Gastrocnemius medialis (tissue), 4 donors: Measurements from ENCODE around the gene MAN1B1. TPM values are rescaled to one million over a fixed set of nuclear protein-coding genes. Genes with fewer than 3 reads are reported as not detected.
A peak's percentile ranks its signal among the peaks of the same experiment; 100 is the strongest.

ENCODE experiments used
- ATAC-seq, 2 donors: fragments of 150-250 bp; one replicate each; pipeline ENCODE4 v1.9.1; 2016
- DNase-seq, 2 donors: peaks; one replicate each; pipeline ENCODE4 v3.0.0-alpha.2; 2019
- H3K27ac ChIP-seq, 4 donors: fragments of 200-600 bp; sonication (generic); 1 replicate in 1 of 4; 2 replicates in 3 of 4; pipeline ENCODE4 v1.5.1; 2016 to 2018; ENCODE audit warnings: mild to moderate bottlenecking in 2 of 4, moderate library complexity in 1 of 4
- H3K27me3 ChIP-seq, 3 donors: fragments of 200-600 bp; sonication (generic) in 2 of 3; 1 replicate in 1 of 3; 2 replicates in 2 of 3; pipeline versions ENCODE4 v1.5.1 to v1.6.0; 2016 to 2019; ENCODE audit warnings: mild to moderate bottlenecking in 1 of 3, moderate library complexity in 1 of 3
- H3K36me3 ChIP-seq, 2 donors: fragments of 200-600 bp; sonication (generic) in 1 of 2; one replicate each; pipeline ENCODE4 v1.5.1; 2017 to 2018
- H3K4me1 ChIP-seq, 2 donors: fragments of 200-600 bp; sonication (generic) in 1 of 2; one replicate each; pipeline ENCODE4 v1.5.1; 2016 to 2017; ENCODE audit warnings: mild to moderate bottlenecking in 2 of 2
- H3K4me3 ChIP-seq, 4 donors: fragments of 200-600 bp; sonication (generic) in 3 of 4; 1 replicate in 1 of 4; 2 replicates in 3 of 4; pipeline ENCODE4 v1.5.1; 2016 to 2019; ENCODE audit warnings: mild to moderate bottlenecking in 2 of 4
- H3K9me3 ChIP-seq, 3 donors: fragments of 200-600 bp; sonication (generic) in 2 of 3; 1 replicate in 1 of 3; 2 replicates in 2 of 3; pipeline ENCODE4 v1.5.1; 2016 to 2019
- CTCF ChIP-seq, 5 experiments: fragments of 450-650 bp in 3 of 5; fragments of 200-600 bp in 2 of 5; sonication (generic) in 2 of 5; IDR thresholded peaks in 4 of 5; conservative IDR thresholded peaks in 1 of 5; 1 replicate in 4 of 5; 2 replicates in 1 of 5; pipeline ENCODE4 v1.5.1; 2016 to 2019; ENCODE audit warnings: antibody characterized with exemption in 5 of 5, mild to moderate bottlenecking in 3 of 5, moderate library complexity in 3 of 5
- POLR2A ChIP-seq, 2 donors: fragments of 450-650 bp; IDR thresholded peaks; one replicate each; pipeline ENCODE4 v1.6.1; 2017; ENCODE audit warnings: antibody characterized with exemption in 2 of 2, mild to moderate bottlenecking in 2 of 2, moderate library complexity in 2 of 2
- in situ Hi-C, 4 donors: fragments of 200-750 bp; cut with MboI; loops; one replicate each; pipeline versions ENCODE4 v1.15.0 to v1.8.0; 2017; ENCODE audit warnings: low sequenced_read_pairs in 4 of 4
- intact Hi-C: fragments of 100-400 bp; cut with DNase I; formaldehyde crosslinking; loops from one replicate; pipeline ENCODE4 v1.15.1; 2023; ENCODE audit warnings: low total_unique reads
- total RNA-seq, 4 donors: library from RNA; depleted of rRNA; stranded (reverse); fragments of >200 nt; gene quantifications; one replicate each; pipeline versions ENCODE4 v1.1.0 to v1.2.3, GENCODE V29; 2016

The MAN1B1 gene
- total RNA-seq, 4 donors from 2014 or later, result 15.9 to 31.9 (median 21.1) TPM

- Histone ChIP-seq H3K36me3 (no peaks in the 10 kb centered on the region), H3K4me3 (no peak overlapping the region), H3K4me1 (peaks cover 12 to 16% of the 10 kb centered on the region in 2 donors), H3K9me3 (no peaks in the 10 kb centered on the region), H3K27me3 (peaks cover 31 to 78% (median 77%) of the 10 kb centered on the region in 3 donors), H3K27ac (no peak overlapping the region)
- DNase-seq (no peak), ATAC-seq (no peak)
- TF ChIP-seq CTCF (IDR thresholded peaks at IDR 0.05 in 4 of 5, conservative IDR thresholded peaks at IDR 0.05 in 1 of 5), result no peak
- no peak for TF ChIP-seq POLR2A (IDR thresholded peaks at IDR 0.05)
- in situ Hi-C loops, result no loop called here
- intact Hi-C loops, result no loop called here
These were observed 34.5 kb upstream of the MAN1B1 start for GRCh38 chr9:137052293-137052692.

- TF ChIP-seq CTCF (IDR thresholded peaks at IDR 0.05 in 4 of 5, conservative IDR thresholded peaks at IDR 0.05 in 1 of 5), result no peak
- ATAC-seq (no peak), DNase-seq (no peak)
- Histone ChIP-seq H3K27ac (no peak overlapping the region), H3K4me1 (peaks cover 12 to 16% of the 10 kb centered on the region in 2 donors), H3K27me3 (peaks cover 22 to 68% (median 68%) of the 10 kb centered on the region in 3 donors), H3K4me3 (peak overlapping the region in 2 of 4 donors; percentile 18 to 36), H3K36me3 (no peaks in the 10 kb centered on the region), H3K9me3 (no peaks in the 10 kb centered on the region)
- in situ Hi-C loops (no loop called here), intact Hi-C loops (no loop called here)
These were observed 33.5 kb upstream of the MAN1B1 start for GRCh38 chr9:137052998-137053943.

GRCh38 chr9:137053944-137054931, 32.5 kb upstream of the MAN1B1 start, which contains the start of gene ENTPD2:
Gene ENTPD2, minus strand, starts transcription at chr9:137054061. Its CDS starts 64 bp downstream, at chr9:137053997.
- no peak for DNase-seq
- H3K36me3 ChIP-seq, result no peaks in the 10 kb centered on the region
- H3K4me1 ChIP-seq, result peaks cover 8 to 12% of the 10 kb centered on the region in 2 donors
- in situ Hi-C loops, result no loop called here
- peak within 1 kb of the TSS in 2 of 4 donors; percentile 18 to 36 for H3K4me3 ChIP-seq
- intact Hi-C loops, result no loop called here
- H3K27ac ChIP-seq, result peak within 1 kb of the TSS in 3 of 4 donors; percentile 49 to 64 (median 63)
- no peak for TF ChIP-seq CTCF (IDR thresholded peaks at IDR 0.05 in 4 of 5, conservative IDR thresholded peaks at IDR 0.05 in 1 of 5)
- no peak for TF ChIP-seq POLR2A (IDR thresholded peaks at IDR 0.05)
- H3K9me3 ChIP-seq, result no peaks in the 10 kb centered on the region
- ATAC-seq, result no peak
- peaks cover 22 to 59% (median 58%) of the 10 kb centered on the region in 3 donors for H3K27me3 ChIP-seq

GRCh38 chr9:137054932-137055384, 31.8 kb upstream of the MAN1B1 start:
- Histone ChIP-seq H3K27me3 (peaks cover 18 to 52% (median 52%) of the 10 kb centered on the region in 3 donors), H3K9me3 (no peaks in the 10 kb centered on the region), H3K4me3 (no peak overlapping the region), H3K36me3 (no peaks in the 10 kb centered on the region), H3K27ac (peak overlapping the region in 3 of 4 donors; percentile 49 to 64 (median 63)), H3K4me1 (peaks cover 6 to 12% of the 10 kb centered on the region in 2 donors)
- intact Hi-C loops, result no loop called here
- DNase-seq (no peak), ATAC-seq (no peak)
- in situ Hi-C loops, result no loop called here
- TF ChIP-seq POLR2A (IDR thresholded peaks at IDR 0.05), result no peak
- no peak for TF ChIP-seq CTCF (IDR thresholded peaks at IDR 0.05 in 4 of 5, conservative IDR thresholded peaks at IDR 0.05 in 1 of 5)
